22Rv1 (cell line): ENCODE measurements around the gene RAB1A.

Experiments used
- ZFX ChIP-seq: fragments of 450-650 bp; IDR thresholded peaks from 2 replicates; pipeline ENCODE4 v1.6.1; 2017; ENCODE audit warnings: antibody characterized with exemption, borderline replicate concordance
- TF ChIP-seq, protein P1 (sequence below): fragments of 450-650 bp; IDR thresholded peaks from 2 replicates; pipeline ENCODE4 v1.5.1; 2017; ENCODE audit warnings: mild to moderate bottlenecking

DNA sequence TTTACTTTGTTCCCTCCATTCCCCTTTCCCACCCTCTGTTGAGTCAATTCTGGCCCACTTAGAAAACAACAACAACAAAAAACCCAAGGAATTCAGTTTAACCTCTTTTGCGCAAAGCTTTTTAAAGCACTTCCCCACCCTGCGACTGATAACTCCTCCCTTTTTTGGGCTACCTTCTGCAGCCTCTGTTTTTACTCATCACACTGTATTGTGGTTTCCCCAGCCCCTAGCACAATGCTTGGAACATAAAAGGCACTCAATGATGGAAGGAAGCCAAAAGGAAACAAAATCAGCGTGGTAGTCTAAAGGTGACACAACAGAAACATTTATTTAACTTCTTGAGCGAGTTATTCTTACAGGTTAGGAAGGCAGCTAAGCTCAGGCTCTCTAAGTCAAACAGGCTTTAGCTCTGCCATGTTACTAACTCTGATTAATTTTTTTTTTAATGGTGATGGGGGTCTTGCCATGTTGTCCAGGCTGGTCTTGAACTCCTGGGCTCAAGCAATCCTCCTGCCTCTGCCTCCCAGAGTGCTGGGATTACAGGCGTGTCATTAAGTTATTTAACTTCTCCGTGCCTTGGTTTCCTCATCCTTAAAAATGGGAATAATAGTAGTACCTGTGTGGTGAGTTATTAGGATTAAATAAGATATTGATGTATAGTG lies 72.4 kb downstream of the RAB1A start:
- TF ChIP-seq, protein P1, sequence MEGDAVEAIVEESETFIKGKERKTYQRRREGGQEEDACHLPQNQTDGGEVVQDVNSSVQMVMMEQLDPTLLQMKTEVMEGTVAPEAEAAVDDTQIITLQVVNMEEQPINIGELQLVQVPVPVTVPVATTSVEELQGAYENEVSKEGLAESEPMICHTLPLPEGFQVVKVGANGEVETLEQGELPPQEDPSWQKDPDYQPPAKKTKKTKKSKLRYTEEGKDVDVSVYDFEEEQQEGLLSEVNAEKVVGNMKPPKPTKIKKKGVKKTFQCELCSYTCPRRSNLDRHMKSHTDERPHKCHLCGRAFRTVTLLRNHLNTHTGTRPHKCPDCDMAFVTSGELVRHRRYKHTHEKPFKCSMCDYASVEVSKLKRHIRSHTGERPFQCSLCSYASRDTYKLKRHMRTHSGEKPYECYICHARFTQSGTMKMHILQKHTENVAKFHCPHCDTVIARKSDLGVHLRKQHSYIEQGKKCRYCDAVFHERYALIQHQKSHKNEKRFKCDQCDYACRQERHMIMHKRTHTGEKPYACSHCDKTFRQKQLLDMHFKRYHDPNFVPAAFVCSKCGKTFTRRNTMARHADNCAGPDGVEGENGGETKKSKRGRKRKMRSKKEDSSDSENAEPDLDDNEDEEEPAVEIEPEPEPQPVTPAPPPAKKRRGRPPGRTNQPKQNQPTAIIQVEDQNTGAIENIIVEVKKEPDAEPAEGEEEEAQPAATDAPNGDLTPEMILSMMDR = no peak
- TF ChIP-seq ZFX = no peak
